Urinary bladder (tissue), 4 donors: ENCODE measurements around the gene PTPRN2. TPM values are rescaled to one million over a fixed set of nuclear protein-coding genes. Genes with fewer than 3 reads are reported as not detected.

Experiments
- DNase-seq: peaks from one replicate; pipeline ENCODE4 v3.0.0-alpha.2; 2015; ENCODE audit errors: extremely low spot score
- H3K27ac ChIP-seq: one replicate; pipeline ENCODE4 v1.5.1; 2013; ENCODE audit warnings: low read depth, mild to moderate bottlenecking, moderate library complexity
- H3K36me3 ChIP-seq: one replicate; pipeline ENCODE4 v1.6.1; 2013; ENCODE audit warnings: mild to moderate bottlenecking, moderate library complexity; ENCODE audit not compliant: insufficient read depth
- H3K4me1 ChIP-seq: one replicate; pipeline ENCODE4 v1.6.1; 2013; ENCODE audit warnings: mild to moderate bottlenecking, moderate library complexity; ENCODE audit not compliant: insufficient read depth
- H3K4me3 ChIP-seq: one replicate; pipeline ENCODE4 v1.5.1; 2013; ENCODE audit warnings: low read depth, low read length
- WGBS: extraction: QIAGEN DNeasy Blood & Tissue Kit; methylation state at CpG from one replicate; pipeline ENCODE4 v1.1.7; 2013; 5-methylcytosine and 5-hydroxymethylcytosine counted together
- polyA plus RNA-seq: library from polyadenylated mRNA; stranded (reverse); fragments of 200-250 nt; gene quantifications from one replicate; pipeline ENCODE4 v1.2.3, GENCODE V29; 2013
- total RNA-seq: library from RNA; depleted of rRNA; stranded (reverse); fragments of >200 nt; gene quantifications from one replicate; pipeline ENCODE4 v1.2.3, GENCODE V29; 2014
- donor health status: healthy with polysubstance abuse.
- donor health status: healthy.

Gene PTPRN2
- total and polyA plus RNA-seq, 2 donors = 2.8 to 4.4 TPM

GRCh38 chr7:157751951-157752673 lies 835.5 kb downstream of the PTPRN2 start:
- WGBS = 90% methylated on average over 27 of the region's 27 CpGs
- Histone ChIP-seq H3K4me1 (no peaks in the 10 kb centered on the region), H3K36me3 (no peaks in the 10 kb centered on the region), H3K27ac (no peak overlapping the region), H3K4me3 (no peak overlapping the region)
- DNase-seq = no peak

- no peak for DNase-seq
- H3K36me3 ChIP-seq = no peaks in the 10 kb centered on the region
- no peak overlapping the region for H3K4me3 ChIP-seq
- no peak overlapping the region for H3K27ac ChIP-seq
- 84% methylated on average over 22 of the region's 22 CpGs for WGBS
- no peaks in the 10 kb centered on the region for H3K4me1 ChIP-seq
Measured at GRCh38 chr7:157751406-157751805, 836.2 kb downstream of the PTPRN2 start.

GRCh38 chr7:157750291-157750690 lies 837.3 kb downstream of the PTPRN2 start:
- no peak for DNase-seq
- no peaks in the 10 kb centered on the region for H3K36me3 ChIP-seq
- H3K4me3 ChIP-seq = no peak overlapping the region
- no peaks in the 10 kb centered on the region for H3K4me1 ChIP-seq
- H3K27ac ChIP-seq = no peak overlapping the region
- WGBS = 75% methylated on average over 6 of the region's 6 CpGs

GRCh38 chr7:157745721-157746709 lies 841.6 kb downstream of the PTPRN2 start:
- Histone ChIP-seq H3K4me3 (no peak overlapping the region), H3K4me1 (no peaks in the 10 kb centered on the region), H3K36me3 (no peaks in the 10 kb centered on the region), H3K27ac (no peak overlapping the region)
- DNase-seq = no peak
- 93% methylated on average over 25 of the region's 25 CpGs for WGBS

GRCh38 chr7:157744786-157745601 lies 842.6 kb downstream of the PTPRN2 start:
- Histone ChIP-seq H3K27ac (no peak overlapping the region), H3K36me3 (no peaks in the 10 kb centered on the region), H3K4me3 (no peak overlapping the region), H3K4me1 (no peaks in the 10 kb centered on the region)
- 66% methylated on average over 24 of the region's 24 CpGs for WGBS
- DNase-seq = no peak

- H3K27ac ChIP-seq = no peak overlapping the region
- H3K36me3 ChIP-seq = no peaks in the 10 kb centered on the region
- no peak for DNase-seq
- WGBS = 88% methylated on average over 29 of the region's 29 CpGs
- H3K4me3 ChIP-seq = no peak overlapping the region
- H3K4me1 ChIP-seq = no peaks in the 10 kb centered on the region
Measured at GRCh38 chr7:157743781-157744525, 843.7 kb downstream of the PTPRN2 start.

- H3K27ac ChIP-seq = no peak overlapping the region
- H3K4me3 ChIP-seq = no peak overlapping the region
- H3K36me3 ChIP-seq = no peaks in the 10 kb centered on the region
- no peaks in the 10 kb centered on the region for H3K4me1 ChIP-seq
- no peak for DNase-seq
- 58% methylated on average over 24 of the region's 24 CpGs for WGBS
Measured at GRCh38 chr7:157740251-157740798, 847.3 kb downstream of the PTPRN2 start.

- Histone ChIP-seq H3K36me3 (no peaks in the 10 kb centered on the region), H3K4me3 (no peak overlapping the region), H3K27ac (no peak overlapping the region), H3K4me1 (no peaks in the 10 kb centered on the region)
- DNase-seq = no peak
- 51% methylated on average over 6 of the region's 6 CpGs for WGBS
Measured at GRCh38 chr7:157739650-157740049, 848.0 kb downstream of the PTPRN2 start.

GRCh38 chr7:157739031-157739430 lies 848.6 kb downstream of the PTPRN2 start:
- no peak for DNase-seq

GRCh38 chr7:157738066-157738460 lies 849.6 kb downstream of the PTPRN2 start:
- H3K4me1 ChIP-seq = no peaks in the 10 kb centered on the region
- WGBS = 7% methylated on average over 11 of the region's 11 CpGs
- no peaks in the 10 kb centered on the region for H3K36me3 ChIP-seq
- no peak for DNase-seq
- H3K27ac ChIP-seq = no peak overlapping the region
- H3K4me3 ChIP-seq = no peak overlapping the region

More at GRCh38 chr7:157739031-157739430, 848.6 kb downstream of the PTPRN2 start:
- Histone ChIP-seq H3K4me3 (no peak overlapping the region), H3K27ac (no peak overlapping the region), H3K4me1 (no peaks in the 10 kb centered on the region), H3K36me3 (no peaks in the 10 kb centered on the region)
- WGBS = 63% methylated on average over 8 of the region's 8 CpGs

GRCh38 chr7:157737151-157738065 lies 850.2 kb downstream of the PTPRN2 start:
- no peak overlapping the region for H3K27ac ChIP-seq
- DNase-seq = no peak
- 80% methylated on average over 36 of the region's 36 CpGs for WGBS
- H3K4me1 ChIP-seq = no peaks in the 10 kb centered on the region
- no peak overlapping the region for H3K4me3 ChIP-seq
- H3K36me3 ChIP-seq = no peaks in the 10 kb centered on the region

GRCh38 chr7:157736341-157736740 lies 851.3 kb downstream of the PTPRN2 start:
- WGBS = 92% methylated on average over 14 of the region's 14 CpGs
- DNase-seq = no peak

More at GRCh38 chr7:157736341-157736740, 851.3 kb downstream of the PTPRN2 start:
- Histone ChIP-seq H3K4me1 (no peaks in the 10 kb centered on the region), H3K27ac (no peak overlapping the region), H3K36me3 (no peaks in the 10 kb centered on the region), H3K4me3 (no peak overlapping the region)
